ENCODE results near the gene UBTF.

UBTF gene

DNA sequence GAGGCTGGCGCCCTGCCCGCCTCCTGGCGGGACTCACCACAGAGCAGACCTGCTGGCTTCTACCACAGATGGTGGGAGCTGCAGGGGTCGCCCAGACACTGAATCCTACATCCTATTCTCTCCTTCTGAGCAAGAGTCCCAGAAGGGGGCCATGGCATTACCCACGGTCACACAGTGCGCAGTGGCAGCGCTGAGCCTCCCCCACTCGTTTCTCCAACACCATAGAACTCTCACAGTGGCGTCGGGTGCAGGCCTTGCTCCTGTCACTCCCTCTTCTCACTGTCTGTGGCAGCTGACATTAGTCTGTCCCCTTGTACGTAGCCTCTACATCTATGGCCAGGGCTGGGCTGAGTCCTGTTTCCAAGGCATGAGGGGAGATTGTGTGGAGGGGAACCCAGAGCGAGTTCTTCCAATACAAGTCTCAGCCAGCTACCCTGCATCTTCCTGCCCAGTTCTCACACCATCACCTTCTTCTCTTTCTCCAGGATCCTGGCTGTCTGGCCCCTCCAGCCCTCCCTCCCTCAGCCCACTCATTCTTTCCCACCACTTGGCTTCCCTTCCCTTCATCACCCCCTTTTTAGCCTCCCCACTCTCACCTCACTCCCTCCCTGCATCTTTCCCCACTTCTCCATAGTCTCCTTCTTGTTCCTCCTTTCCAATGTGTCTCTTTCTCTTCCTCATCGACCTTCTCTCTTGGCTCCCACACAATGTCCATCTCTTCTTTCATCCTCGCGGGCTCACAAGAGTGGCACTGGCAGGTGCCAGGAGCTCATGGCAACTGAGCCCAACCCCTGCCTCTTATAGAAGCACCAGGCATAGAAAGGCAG lies 5.9 kb downstream of the UBTF start:
- DNase-seq, result no peak

GRCh38 chr17:44212507-44213402 lies 6.7 kb downstream of the UBTF start:
- no peak for DNase-seq

- DNase-seq, result no peak
Measured at GRCh38 chr17:44211281-44212265, 7.9 kb downstream of the UBTF start.

DNA sequence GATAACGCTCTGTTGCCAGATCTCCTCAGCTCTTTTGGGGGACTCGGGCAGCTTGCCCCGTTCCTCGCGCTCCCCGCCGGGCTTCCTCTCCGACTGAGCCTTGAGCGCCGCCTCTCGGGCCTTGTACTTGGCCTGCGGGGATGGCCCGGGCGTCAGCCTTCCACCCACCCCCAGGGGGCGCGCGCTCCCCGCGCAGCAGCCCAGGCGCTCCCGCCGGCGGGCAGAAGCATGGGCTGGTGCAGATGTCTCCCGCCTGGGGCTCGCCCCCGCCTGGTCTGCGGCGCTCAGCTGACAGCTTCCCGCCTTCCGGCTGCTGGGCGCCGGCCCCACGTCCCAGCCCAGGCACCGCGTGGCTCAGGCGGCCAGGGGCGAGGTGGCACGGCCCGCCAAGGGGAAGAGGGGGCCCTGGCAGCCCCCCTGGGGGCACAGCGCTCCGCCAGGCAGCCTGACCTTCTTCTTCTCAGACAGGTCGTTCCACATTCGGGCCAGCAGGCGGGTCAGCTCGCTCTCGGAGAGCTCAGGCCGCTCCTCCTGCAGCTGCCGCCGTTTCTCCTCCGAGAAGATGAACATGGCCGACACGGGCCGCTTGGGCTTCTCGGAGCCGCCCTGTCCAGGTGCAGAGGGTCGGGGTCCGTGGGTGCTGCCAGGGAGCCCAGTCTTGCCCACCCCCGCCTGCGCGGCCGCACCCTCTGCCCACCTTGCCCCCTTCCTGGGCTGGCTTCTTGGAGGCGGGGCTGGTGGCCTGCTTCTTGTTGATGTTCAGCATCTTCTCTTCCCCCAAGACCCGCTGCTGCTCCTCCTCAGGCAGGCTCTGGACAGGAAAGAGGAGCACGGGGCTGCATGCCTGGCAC lies 8.9 kb downstream of the UBTF start:
- peak; percentile 26 for DNase-seq

- no peak for DNase-seq
Measured at GRCh38 chr17:44209786-44210341, 9.6 kb downstream of the UBTF start.

- no peak for DNase-seq
Measured at GRCh38 chr17:44207743-44208142, 11.7 kb downstream of the UBTF start.

DNA sequence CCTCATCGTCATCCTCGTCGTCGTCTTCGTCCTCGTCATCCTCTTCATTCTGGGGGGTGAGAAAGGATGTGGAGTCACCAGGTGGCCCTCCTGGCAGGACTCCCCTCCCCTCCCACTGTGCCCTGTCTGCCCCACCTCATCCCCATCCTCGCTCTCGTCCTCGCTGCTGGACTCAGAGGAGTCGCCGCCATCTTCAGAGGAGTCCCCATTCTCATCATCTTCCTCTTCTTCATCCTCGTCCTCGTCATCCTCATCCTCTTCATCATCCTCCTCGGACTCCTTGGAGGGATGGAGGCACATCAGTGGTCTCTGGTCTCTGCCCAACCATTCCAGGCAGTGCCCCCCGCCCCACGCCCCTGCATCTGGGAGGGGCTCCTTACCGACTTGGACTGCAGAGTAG lies 12.2 kb downstream of the UBTF start:
- DNase-seq, result no peak

GRCh38 chr17:44206825-44207155 lies 12.7 kb downstream of the UBTF start:
- DNase-seq, result no peak

- DNase-seq, result no peak
Measured at GRCh38 chr17:44205962-44206824, 13.3 kb downstream of the UBTF start.

DNA sequence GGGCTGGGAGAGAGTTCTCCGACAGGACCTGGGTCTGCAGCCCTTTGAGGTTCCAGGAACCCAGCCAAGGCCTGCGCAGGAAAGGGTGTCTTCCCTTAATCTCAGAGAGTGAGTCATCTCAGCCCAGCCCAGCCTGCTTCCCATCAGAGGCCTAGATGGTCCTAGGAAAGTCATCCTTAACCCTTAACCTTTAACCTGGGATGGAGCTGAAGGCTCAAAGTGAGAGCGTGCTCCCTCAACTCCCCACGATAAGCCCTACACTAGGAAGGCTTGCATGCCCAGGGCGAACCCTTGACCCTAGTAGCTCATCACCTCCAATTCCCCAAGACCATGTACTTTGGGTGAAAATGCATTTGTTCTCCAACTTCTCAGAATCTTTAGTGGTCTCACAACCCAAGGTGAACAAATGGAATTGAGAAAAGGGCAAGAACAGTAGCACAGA lies 15.0 kb downstream of the UBTF start:
- DNase-seq, result no peak

DNA sequence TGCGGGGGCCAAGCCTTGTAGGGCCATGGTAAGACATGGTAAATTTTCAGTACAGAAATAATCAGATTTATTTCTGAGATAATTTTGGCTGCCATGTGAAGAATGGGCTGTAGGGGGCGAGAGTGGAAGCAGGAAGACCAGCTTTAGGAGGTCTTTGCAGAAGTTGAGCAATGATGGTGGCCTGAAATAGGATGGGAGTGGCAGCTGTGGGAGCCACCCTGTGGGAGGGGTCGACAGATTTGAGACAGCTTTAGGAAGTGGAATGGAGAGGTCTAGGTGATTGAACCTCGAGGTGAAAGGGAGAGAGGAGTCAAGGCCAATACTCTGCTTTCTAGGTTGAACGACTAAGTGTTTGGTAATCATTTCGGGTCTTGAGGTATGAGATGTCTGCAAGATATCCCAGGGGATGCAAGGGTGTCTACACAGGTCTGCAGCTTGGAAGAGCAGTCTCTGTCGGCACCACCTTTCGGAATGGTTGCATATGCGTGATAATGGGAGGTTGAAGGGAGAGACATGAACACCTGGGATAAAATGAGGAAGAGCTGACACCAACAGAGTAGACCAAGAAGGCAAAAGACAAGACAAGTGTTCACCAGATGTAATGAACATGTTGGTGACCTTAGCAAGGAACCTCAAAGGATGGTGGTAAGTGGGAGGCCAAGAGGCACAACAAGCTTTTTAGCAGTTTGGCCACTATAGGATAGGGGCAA lies 15.6 kb downstream of the UBTF start:
- DNase-seq, result no peak

DNA sequence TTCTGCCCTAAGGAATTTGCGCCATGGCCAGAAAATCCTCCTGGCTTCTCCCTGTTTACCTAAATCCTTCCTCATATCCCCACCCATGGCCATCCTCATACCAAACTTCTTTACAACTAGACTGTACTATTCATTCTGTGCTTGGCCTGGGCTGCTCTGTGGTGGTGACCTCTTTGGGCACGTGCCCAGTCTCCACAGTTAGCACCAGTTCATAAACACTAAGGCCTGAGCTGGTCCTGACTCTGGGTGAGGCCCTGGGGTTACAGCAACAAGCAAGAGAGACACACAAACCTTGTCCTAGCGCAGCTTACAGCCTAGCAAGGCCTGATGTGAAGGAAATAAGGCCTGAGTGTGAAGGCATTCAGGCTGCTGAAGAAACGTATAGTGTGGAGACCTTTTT lies 16.7 kb downstream of the UBTF start:
- DNase-seq, result no peak

GRCh38 chr17:44200478-44201155 lies 18.9 kb downstream of the UBTF start:
- DNase-seq, result no peak

- DNase-seq, result peak; percentile 64
Measured at GRCh38 chr17:44199553-44200477, 19.7 kb downstream of the UBTF start, which contains the start of gene ATXN7L3. ATXN7L3 (minus strand) TSS chr17:44199884; CDS start chr17:44198070, 1,814 bp downstream.

DNA sequence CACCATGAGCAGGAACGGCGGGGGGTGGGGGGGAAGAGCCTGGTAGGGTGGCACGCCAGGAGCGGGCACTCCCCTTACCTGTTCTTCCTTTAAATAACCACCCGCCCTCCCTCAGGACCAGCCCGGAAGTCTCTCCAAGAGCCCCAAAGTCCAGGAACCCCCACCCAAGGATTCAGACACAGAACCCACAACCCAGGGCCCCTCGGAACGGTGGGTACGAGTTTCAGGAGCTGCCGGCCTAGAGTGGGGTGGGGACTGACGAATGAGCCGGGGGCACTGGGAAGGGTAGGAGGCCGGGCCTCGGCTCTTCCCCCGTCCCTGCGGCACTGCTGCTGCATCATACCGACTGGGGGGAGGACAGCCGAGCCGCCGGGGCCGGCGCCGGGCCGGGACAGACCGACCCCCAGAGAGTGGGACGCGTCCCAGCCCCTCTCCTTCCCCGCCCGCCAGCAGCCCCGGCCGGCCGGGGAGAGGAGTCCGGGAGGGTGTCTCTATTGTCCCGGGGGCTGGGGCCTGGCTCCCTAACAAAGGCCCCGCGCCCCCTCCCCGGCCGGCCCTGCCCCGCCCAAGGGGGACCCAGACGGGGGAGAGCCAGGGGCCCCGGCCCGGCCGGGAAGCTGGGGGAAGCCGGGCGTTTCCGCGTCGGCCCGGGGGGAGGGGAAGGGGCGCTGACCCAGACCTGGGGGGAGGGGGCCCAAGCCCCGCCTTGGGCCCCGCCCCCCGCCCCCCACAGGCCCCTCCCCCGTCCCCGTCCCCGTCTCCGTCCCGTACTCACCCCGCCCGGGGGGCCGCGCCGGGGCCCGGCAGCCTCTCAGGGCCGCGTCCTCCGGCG lies 20.5 kb downstream of the UBTF start:
- no peak for DNase-seq

DNA sequence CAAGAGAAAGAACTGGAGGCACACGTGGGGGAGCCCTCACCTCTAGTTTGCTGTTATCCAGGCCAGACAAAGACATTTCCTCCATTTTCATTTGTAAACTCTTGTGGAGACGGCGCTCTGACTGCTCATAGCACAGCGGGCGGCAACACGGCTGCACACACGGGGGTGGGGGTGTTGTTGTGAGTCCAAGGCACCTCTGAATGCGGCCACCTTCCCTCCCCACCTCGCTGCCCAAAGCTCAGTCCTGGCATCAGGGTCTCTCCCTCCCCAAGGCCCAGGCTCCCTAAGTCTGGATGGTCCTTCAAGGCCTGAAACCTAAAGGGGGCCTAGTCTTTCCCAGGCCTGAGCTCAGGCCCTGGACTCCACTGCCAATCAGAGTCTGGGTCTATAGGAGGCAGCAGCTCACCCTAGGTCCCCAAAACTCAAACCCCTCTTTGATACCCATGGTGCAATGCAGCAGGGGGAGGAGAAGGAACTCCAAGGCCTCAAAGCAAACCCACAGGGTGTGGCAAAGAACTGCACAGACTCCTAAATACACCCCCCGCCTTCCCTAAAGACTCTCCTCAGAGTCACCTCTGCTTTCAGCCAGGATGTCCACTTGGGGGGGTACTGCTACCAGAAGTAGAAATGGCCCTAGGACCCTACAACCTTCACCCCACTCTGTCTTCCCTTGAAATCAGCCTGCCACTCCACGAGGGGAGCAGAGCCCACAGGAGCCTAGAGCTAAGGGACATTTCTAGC lies 21.3 kb downstream of the UBTF start:
- DNase-seq, result no peak
